C1 segment of cervical spinal cord (tissue), 14 donors: ENCODE results near the gene AMOTL2.

Experiments used
- DNase-seq, 14 donors: peaks; one replicate each; lab custom pipeline; 2025; lab: John Stamatoyannopoulos, UW

AMOTL2 gene

GRCh38 chr3:134317106-134317947 is 56.9 kb downstream of the AMOTL2 start:
- no peak for DNase-seq

DNA sequence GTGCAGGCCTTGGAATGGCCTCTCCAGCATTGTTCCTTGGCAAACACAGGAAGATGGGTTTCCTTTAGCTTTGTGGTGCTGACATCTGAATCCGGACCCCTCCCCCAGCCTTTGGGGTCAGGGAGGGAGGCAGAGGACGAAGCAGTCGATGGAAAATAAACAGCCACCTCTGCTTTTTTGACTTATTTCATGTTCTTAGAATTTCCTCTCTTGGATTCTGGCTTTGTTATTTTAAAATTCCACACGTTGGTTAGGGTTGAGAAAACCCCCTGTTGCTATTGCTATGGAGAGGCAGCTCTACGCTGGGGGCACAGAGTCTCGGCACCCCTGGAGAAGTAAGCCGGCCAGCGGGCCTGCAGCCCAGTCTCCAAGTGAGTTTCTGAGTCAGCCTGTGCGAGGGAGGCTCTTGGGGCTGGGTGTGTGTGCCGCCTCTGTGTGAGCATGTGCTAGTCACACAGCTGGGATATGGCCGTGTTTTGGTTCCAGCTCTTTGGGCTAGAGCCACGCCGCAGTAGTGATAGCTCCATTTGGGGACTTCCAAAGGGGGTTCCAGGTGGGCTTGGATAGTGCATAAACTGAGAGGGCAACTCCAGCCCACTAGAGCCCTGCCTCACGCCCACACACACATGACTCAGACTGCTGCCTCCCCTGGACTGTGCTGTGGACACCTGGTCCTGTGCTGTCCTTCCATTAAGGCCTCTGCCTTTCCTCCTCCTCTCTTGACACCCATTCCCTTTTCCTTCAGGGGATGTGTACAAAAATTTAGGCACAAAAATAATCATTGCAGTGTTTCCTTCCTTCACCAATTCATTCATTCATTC is 58.8 kb downstream of the AMOTL2 start:
- no peak for DNase-seq

DNA sequence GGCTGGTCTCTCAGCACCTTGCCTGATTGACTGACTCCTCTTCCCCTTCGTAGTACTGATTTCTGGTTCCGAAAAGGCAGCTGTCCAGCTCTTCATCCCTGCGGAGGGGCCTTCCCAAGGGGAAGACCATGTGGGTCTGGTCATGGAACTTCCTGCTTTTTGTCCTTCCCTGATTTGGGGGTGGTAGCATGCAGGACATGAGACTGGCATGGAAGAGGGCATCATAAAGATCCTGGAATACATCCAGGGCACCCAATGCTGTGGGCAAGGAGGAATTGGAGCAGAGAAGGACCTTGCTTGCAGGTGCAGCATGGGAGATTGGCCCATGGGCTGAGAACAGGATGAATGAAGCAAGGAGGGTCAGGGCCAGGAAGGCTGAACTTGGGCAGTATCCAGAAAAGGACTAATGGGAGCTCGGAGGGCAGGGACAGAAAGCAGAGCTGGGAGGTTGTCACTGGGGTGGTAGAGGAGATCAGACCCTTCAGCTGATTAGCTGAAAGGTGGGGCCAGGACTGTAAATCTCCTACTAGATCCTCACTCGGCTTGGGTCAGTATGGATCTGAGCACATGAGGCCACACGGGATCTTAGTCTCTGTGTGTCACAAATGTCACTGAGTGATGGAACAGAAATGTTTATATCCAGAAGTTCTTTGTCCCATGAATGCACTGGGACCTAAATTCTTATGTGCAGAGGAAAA is 59.5 kb downstream of the AMOTL2 start:
- no peak for DNase-seq

- no peak for DNase-seq
Observed at GRCh38 chr3:134313847-134314587, 60.2 kb downstream of the AMOTL2 start.

DNA sequence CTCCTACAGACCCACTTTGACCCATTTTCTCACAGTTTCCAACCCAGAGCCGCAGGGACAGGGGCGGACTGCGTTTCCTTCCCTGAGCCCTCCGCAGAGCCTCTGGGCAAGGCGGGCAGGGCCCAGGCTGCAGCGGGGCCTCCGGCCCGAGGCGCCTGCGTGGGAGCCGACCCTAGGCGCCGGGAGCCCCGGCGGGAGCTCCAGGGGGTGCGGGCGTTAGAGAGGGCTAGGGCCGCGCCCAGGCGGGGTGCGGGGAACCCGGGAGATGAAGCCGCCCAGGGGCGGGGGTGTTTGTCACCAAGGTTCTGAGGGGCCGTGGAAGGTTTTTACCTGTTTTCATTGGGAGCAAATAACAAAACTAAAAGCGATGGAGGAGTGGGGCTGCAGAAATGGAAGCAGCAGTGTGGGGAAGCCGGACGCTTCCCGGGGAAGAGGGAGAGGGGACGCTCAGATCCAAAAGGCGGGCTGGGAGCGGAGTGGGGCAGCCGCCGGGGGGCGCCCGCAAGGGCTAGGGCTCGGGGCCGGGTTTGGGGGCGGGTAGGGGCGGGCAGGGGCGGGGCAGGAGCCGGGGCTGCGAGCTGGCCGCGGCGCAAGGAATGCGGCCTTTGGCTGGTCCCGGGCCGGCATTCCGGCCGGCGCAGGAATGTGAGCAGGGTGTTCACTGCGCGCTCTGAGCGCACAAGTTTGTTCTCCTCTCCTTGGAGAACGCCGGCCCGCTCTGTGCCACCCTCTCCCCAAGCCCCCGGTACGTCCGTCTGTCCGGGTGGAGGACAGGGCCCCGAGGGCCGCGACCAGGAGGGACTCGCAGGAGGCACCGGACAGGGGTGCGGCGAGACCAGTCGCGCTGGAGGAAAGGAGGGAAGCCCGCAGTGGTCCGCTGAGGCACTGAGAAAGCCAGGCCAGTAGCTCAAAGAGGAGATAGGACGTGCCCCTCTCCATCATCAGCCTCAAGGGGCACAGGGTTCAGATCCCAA is 61.1 kb downstream of the AMOTL2 start:
- peak in 1 of 14 donors; percentile 40 for DNase-seq

- no peak for DNase-seq
Observed at GRCh38 chr3:134312072-134312872, 62.0 kb downstream of the AMOTL2 start.

- DNase-seq, result no peak
Observed at GRCh38 chr3:134311693-134312071, 62.6 kb downstream of the AMOTL2 start.

DNA sequence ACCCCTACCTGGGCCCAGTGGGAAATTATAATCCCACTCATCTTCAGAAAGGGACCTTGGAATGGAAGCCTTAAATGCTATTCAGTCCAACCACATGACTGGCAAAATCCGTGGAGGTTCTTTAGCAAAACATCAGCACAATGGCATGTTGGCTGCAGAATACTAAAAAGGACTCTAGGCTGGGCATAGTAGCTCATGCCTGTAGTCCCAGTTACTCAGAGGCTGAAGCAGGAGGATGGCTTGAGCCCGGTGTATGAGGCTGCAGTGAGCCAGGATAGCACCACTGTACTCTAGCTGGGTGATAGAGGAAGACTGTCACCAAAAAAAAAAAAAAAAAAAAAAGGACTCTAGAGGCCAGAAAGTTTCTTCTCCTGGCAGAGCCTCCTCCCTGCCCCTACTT is 63.0 kb downstream of the AMOTL2 start:
- no peak for DNase-seq

GRCh38 chr3:134309987-134310700 is 64.1 kb downstream of the AMOTL2 start:
- no peak for DNase-seq

DNA sequence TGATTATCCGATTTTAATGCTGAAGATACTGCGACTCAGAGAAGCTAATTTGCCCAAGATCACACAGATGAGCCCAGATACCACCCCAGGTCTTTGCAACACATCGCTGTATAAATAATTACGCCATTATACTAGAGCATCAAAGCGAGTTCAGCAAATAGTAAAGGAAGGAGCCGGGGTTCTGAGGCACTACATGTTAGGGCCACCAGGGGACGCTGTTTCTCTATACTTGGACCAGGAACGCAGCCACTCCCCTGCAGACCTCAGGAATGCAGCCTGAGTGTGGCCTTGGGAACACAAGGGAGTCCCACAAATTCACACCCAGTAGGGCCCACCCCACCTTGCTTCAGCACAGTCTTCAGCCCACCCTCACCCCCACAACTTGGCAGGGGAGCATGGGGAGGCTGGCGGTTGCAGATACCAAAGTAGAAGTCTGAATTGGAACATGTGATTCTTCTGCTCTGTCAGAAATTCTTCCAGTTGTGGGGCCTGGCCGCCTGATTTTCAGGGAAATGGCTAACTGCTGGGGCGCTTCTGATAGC is 65.8 kb downstream of the AMOTL2 start:
- DNase-seq, result peak in 13 of 14 donors; percentile 44 to 84 (median 69)

GRCh38 chr3:134307425-134307824 is 66.8 kb downstream of the AMOTL2 start:
- DNase-seq, result no peak

DNA sequence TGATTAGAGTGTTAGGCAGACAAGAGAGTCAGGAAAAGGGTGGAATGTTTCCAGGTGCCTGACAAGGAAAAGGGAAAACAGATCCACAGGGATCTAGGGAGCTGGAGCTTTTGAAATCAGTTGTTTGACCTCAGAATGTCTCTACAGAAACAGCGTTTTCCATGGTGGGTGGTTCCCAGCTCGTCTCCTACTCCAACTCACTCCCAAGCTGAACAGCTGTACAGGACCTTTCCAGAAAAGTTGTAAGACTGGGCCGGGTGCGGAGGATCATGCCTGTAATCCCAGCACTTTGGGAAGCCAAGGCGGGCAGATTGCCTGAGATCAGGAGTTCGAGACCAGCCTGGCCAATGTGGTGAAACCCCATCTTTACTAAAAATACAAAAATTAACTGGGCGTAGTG is 67.9 kb downstream of the AMOTL2 start:
- no peak for DNase-seq
